Measurements from ENCODE around the gene CTTN.

Gene CTTN

DNA sequence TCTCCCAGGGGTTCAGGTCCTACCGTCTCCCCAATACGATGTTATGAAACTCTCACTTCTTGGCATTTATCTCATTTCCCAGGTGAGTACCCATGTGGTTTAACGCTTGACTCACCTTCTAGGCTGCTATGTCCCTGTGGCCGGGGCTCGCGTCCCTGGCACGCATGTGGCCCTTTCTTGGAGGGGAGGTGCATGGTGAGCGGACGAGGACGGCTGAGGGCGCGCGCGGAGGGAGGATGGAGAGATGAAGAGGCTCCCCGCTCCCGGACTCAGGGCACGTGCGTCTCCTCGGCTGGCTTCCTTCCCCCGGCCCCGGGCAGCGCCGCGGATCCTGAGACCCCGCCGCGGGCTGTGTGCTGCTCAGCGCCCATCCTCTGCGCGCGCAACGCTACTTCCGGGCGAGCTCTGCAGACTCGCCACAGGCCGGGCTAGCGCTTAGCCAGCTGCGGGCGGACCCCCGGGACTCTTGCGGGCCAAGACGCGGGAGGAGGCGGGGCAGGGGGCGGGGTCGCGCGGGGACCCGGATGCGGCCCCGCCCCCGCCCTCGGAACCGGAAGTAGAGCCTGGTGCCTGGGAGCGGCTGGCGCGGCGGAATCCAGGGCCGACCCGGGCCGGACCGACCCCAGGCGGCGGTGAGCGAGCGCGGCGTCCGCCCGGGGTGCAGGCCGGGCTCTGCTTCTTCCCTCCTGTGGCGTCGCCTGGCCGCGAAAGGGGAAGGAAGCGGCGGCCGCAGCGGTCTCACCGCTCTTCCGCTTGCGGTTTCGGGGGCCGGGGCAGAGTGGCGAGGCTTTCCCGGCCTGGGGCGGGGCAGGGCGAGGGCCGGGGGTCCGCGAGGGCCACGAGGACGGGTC lies at the start of gene CTTN:
Gene CTTN, plus strand, starts transcription at position 547 of the 851 bp plus-strand sequence. CDS start 8,769 bp downstream, outside the sequence.
- peak; percentile 84 for DNase-seq (ENCODE audit: low read depth)

- DNase-seq (ENCODE audit: low read depth), result no peak
Measured at GRCh38 chr11:70348608-70349007, 49.7 kb upstream of the CTTN start.

GRCh38 chr11:70351646-70352045 lies 46.7 kb upstream of the CTTN start:
- no peak for DNase-seq (ENCODE audit: low read depth)

DNA sequence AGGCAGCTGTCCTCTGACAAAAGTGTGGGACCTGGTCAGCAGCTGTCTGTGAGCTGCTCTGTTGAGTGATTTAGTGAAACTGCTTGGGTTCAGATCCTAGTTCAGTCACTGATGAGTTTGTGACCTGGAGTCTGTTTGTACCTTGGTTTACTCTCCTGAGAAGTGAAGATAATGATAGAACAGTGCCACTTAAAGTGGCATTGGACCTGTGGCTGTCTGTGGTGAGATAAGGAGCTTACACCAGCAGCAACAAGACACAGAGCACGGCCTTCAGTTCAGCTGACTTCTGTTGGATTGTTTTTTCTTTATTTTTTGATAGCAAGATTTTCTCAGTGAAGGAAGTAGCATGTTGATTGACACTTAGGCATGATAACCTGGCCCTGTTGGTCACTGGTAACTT lies 46.2 kb upstream of the CTTN start:
- no peak for DNase-seq (ENCODE audit: low read depth)

DNA sequence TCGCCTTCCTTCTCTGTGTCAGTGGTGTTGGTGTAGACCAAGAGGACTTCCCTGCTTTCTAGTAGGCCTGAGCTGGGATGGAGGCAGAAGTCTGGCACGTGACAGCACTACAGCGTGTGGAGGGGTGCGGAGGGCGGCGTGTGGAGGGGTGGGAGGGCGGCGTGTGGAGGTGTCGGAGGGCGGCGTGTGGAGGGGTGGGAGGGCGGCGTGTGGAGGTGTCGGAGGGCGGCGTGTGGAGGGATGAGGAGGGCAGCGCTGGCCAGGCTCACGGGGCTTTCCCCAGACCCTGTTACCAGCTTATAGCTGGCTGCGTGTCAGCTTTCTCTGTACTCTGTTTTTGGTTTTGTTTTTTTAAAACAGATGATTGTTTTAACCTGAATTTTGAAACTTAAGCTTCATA lies 45.7 kb upstream of the CTTN start:
- DNase-seq (ENCODE audit: low read depth), result no peak

- DNase-seq (ENCODE audit: low read depth), result no peak
Measured at GRCh38 chr11:70353329-70353728, 45.0 kb upstream of the CTTN start.

DNA sequence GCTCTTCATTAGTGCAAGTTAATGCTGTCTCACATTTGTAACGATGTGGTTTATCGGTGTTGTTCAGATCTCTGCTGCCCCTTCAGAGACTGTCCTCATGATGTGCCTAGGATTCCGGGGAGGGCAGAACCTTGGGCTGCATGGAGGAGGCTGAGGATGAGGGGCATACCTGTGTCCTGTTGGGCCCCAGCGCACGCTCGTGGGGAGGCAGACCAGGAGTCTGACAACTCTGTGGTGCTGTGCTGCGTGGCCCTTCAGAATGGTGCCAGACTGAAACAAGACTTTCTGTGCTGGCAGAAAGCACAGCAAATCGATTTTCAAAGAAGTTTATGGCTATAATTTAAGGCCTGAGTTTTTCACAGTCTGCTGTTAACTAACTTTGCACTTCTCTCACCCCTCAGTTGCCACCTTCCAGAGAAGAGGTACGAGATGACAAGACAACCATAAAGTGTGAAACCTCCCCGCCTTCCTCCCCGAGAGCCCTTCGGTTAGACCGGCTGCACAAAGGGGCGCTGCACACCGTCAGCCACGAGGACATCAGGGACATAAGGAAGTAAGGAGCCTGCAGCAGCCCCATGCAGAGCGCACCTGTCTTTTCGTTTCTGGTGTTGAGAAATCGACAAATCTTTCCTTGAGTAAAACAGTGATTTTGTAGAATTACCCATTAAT lies 44.3 kb upstream of the CTTN start:
- no peak for DNase-seq (ENCODE audit: low read depth)

GRCh38 chr11:70354629-70355028 lies 43.7 kb upstream of the CTTN start:
- DNase-seq (ENCODE audit: low read depth), result no peak

DNA sequence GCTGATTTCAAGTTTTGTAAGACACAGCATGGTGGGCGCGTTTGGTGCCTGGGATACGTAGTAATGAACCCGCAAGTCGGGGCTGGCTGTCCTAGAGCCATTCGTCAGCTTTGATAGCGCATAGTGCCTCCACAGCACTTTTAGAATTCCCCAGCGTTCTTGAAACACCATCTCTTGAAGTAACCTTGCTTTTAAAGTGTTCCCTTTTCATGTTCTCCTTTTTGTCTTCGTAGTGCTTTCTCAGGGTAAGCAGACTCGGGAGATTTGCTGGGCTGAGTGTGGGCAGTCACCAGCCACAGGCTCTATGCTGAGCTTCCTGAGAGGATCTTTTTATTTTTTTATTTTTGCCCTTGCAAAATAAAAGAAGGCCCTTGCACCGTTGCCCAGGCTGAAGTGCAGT lies 39.6 kb upstream of the CTTN start:
- no peak for DNase-seq (ENCODE audit: low read depth)

DNA sequence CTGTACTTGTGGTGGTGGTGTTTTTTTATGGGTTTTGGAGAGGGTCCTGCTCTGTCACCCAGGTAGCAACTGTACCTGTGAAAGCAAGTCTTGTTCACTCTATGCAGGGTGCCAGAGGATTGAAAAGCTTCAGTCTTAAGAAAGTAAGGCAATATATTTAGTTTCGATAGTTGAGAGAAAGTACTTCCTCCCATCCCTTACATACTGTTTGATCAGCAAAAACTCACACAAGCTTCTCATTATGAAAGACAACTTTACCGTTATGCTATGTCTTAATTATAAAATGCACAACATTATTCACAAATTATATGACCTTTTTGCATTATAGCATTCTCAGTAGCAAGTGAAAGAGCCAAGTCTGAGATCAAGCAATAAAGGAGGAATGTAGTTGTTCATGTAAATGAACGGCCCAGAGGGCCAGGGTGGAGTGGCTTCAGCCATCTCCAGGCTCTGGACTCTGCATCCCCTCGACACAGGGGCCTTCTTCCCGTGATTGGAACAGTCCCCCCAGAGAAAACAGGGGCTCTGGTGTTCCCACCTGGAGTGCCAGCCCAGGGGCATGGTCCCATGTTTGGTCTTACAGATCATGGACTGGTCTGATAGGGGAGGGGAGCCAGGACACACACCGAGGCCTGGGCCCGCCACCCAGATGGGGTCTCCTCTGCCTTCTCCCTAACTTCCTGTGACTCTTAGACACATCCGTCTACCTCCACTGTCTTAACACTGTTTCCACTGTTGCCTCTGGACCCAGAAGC lies 38.7 kb upstream of the CTTN start:
- no peak for DNase-seq (ENCODE audit: low read depth)

GRCh38 chr11:70360211-70360610 lies 38.1 kb upstream of the CTTN start:
- no peak for DNase-seq (ENCODE audit: low read depth)

- no peak for DNase-seq (ENCODE audit: low read depth)
Measured at GRCh38 chr11:70364178-70364577, 34.2 kb upstream of the CTTN start.

DNA sequence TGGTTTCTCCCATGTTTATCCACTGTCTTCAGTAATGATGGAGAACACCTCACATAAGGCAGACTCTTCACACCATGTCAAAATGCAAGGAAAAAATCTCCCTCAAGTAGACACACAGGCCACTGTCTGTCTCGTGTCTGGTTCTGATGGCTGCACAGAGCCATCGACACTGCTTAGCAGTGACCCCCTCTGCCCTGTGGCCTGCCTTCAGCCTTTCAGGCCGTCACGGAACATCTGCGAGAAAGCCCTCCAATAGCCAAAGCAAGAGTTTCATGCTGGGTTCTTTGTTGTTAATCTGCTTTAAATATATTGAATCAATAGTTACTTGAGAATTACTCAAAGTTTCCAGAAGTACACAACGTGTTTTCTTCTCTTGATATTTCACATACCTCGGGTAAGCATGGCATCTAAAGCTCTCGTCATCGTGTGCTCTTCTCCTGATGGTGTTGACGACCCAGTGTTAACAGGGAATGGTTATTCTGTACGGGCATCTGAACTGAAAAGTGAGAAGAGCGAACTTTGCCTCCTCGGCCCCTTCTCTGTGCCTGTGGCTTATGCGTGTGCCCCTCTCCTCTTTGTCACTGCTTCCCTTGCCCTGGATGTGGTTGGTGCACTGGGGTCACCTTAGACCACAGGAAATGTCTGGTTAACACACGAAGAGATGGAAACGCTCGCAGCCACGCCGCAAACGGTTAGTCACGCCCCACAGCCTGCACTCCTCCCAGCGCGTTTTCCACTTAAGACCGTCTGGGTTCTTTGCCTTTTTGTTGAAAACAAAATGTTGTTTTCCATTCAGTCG lies 33.4 kb upstream of the CTTN start:
- no peak for DNase-seq (ENCODE audit: low read depth)

- DNase-seq (ENCODE audit: low read depth), result no peak
Measured at GRCh38 chr11:70365544-70365927, 32.8 kb upstream of the CTTN start.

- peak; percentile 17 for DNase-seq (ENCODE audit: low read depth)
Measured at GRCh38 chr11:70367071-70367470, 31.3 kb upstream of the CTTN start.

DNA sequence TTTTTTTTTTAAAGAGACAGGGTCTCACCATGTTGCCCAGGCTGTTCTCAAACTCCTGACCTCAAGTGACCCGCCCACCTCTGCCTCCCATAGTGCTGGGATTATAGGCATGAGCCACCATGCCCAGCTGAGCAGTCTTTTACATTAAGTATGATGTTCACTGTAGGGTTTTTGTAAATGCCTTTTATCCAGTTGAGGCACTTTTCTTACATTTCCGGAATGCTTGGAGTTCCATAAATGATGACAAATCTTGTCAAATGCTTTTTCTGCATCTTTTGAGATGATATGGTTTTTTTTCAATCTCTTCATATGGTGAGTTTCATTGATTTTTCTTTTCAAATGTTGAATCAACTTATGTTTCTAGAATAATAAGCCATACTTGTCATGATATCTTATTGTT lies 29.4 kb upstream of the CTTN start:
- no peak for DNase-seq (ENCODE audit: low read depth)

DNA sequence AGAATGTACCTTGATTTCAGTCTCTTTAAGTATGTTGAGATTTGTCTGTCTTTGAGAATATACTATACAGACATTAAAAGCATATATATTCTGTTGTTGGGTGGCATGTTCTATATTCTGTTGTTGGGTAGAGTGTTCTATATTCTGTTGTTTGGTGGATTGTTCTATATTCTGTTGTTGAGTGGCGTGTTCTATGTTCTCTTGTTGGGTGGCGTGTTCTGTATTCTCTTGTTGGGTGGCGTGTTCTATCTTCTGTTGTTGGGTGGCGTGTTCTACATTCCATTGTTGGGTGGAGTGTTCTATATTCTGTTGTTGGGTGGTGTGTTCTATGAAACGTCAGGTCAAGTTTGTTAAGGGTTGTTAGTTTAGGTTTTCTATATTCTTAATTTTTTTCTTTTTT lies 27.1 kb upstream of the CTTN start:
- DNase-seq (ENCODE audit: low read depth), result no peak

GRCh38 chr11:70372076-70372475 lies 26.3 kb upstream of the CTTN start:
- no peak for DNase-seq (ENCODE audit: low read depth)

- no peak for DNase-seq (ENCODE audit: low read depth)
Measured at GRCh38 chr11:70376621-70377020, 21.7 kb upstream of the CTTN start.

DNA sequence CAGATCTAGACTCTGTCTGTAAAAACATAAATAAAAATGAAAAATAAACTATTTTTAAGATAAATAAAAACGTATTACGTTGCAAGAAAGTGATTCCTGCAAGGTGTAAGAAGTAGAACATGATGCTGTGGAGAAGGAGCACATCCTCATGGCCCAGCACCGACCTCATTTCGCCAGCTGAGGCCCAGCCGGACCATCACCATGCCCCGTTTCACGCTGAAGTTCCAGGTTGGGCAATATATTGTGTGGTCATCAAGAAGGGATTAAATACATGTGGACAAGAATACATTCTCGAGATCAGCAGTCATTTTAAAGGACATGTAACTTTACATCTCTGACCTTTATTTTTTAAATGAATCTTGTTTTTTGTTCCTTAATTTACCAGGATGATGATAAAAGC lies 20.7 kb upstream of the CTTN start:
- DNase-seq (ENCODE audit: low read depth), result peak; percentile 33

DNA sequence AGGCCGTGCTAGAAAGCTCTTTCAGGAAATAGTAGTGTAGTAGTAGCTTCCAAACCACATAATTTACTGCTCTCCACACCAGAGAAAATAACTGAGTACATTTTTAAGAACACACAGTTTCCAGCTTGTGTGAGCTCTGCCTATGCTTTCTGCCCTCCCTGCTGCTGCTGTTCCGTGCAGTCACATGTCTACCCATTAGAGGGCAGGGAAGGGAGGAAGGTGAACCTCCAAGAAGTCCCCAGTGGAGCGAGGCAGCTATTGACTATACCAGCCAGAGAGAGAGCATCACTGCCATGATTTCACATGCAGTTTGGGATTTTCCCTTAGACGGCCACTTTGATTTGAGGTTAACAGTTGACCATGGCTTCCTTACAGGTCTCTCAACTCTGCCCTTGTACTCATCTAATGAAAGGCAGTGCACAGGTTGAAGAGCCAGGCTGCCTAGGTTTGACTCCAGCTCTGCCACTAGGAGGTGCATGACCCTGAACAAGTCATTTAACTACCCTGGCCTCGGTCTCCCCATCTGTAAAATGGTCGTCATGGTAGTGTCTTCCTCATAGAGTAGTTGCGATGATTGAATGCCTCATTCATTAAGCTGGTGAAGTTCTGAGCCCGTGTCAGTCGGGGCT lies 19.7 kb upstream of the CTTN start:
- DNase-seq (ENCODE audit: low read depth), result no peak

GRCh38 chr11:70381350-70381749 lies 17.0 kb upstream of the CTTN start:
- DNase-seq (ENCODE audit: low read depth), result no peak

Measured in fibroblast of gingiva (primary cell).